Activated T-helper 17 cell treated with anti-CD3 and anti-CD28 coated beads, Interleukin-2, amount 50 U/mL, for 72 hours (primary cell): Measurements from ENCODE around the gene CPN1. TPM values are rescaled to one million over a fixed set of nuclear protein-coding genes. Genes with fewer than 3 reads are reported as not detected.

Source experiments
- ATAC-seq: fragments of 150-1000 bp; cut with Tn5 transposase; replicated peaks from 2 replicates; pipeline ENCODE4 v1.10.0; 2021; ENCODE audit warnings: mild to moderate bottlenecking, moderate library complexity
- H3K27ac Mint-ChIP-seq: one replicate; pipeline ENCODE4 v1.8.0; 2022; ENCODE audit warnings: mixed read lengths
- H3K27me3 Mint-ChIP-seq: one replicate; pipeline ENCODE4 v1.8.0; 2022; ENCODE audit warnings: mixed read lengths
- H3K36me3 Mint-ChIP-seq: one replicate; pipeline ENCODE4 v1.8.0; 2022; ENCODE audit warnings: low read depth, mild to moderate bottlenecking, mixed read lengths
- H3K4me1 Mint-ChIP-seq: one replicate; pipeline ENCODE4 v1.8.0; 2022; ENCODE audit warnings: mixed read lengths
- H3K4me3 Mint-ChIP-seq: one replicate; pipeline ENCODE4 v1.8.0; 2022; ENCODE audit warnings: mild to moderate bottlenecking, mixed read lengths
- H3K9me3 Mint-ChIP-seq: one replicate; pipeline ENCODE4 v1.8.0; 2022; ENCODE audit warnings: mixed read lengths
- total RNA-seq, 2 donors: library from RNA; stranded (reverse); gene quantifications; one replicate each; pipeline ENCODE4 v1.2.3, GENCODE V29; 2022

Gene CPN1
- total RNA-seq, 2 donors from 2014 or later: not detected

DNA sequence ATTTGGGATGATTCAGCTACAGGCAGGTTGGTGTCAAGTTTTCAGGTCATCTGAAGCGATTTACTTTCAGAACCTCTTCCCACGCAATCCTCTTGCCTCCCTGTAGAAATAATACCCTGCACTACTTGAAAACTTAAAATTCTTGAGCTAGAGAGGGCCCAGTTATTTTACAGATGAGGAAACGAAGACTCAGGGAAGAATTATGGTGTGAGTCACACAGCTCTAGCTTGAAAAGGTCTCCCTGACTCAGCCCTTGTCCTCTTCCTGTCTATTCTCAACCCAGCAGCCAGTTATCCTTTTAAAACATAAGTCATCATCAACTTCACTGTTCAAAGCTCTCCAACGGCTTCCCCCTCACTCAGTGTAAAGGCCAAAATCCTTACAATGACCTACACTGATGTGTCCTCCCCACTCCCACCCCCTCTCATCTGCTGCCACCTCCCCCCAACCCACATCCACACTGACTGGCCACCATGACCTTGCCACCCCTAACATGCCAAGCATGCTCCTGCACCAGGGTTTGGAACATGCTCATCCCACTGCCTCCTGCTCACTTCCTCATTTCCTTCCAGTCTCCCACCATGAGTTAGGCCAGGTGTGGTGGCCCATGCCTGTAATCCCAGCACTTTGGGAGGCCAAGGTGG lies 75.3 kb downstream of the CPN1 start:
- Mint-ChIP-seq H3K27me3 (no peaks in the 10 kb centered on the region), H3K27ac (peak overlapping the region; percentile 70), H3K4me1 (peaks cover 31% of the 10 kb centered on the region), H3K4me3 (peak overlapping the region; percentile 52), H3K36me3 (no peaks in the 10 kb centered on the region), H3K9me3 (no peaks in the 10 kb centered on the region)
- ATAC-seq: peak; percentile 79

DNA sequence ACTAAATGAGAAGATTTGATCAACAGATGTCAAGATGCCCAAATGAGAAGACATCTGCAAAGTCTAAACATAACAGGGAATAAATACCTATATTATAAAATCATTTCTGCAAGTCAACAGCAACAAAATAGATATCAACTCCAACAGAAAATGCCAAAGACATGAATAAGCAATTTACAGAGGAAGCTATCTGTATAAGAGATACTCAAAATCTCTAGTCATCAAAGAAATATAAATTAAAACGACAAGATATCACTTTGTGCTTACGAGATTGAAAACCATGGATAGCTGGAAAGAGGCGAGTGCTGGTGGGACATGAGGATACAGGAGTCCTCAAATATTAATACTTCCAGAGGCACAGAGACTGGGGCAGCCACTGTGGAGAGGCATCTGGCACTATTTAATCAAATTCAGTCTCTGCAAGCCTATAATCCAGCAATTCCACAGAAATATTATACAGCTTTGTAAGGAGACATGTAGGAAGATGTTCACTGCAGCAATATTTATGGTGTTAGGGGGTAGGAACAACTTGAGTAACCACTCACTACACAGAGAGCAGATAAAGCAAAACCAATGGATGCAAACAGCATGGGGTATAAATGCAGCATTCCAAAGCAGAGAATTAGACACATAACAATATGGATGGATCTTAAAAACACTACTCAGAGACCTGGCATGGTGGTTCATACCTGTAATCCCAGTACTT lies 76.7 kb downstream of the CPN1 start:
- Mint-ChIP-seq H3K36me3 (no peaks in the 10 kb centered on the region), H3K27ac (peak overlapping the region; percentile 28), H3K4me3 (peak overlapping the region; percentile 52), H3K4me1 (peaks cover 21% of the 10 kb centered on the region), H3K9me3 (no peaks in the 10 kb centered on the region), H3K27me3 (no peaks in the 10 kb centered on the region)
- no peak for ATAC-seq

- ATAC-seq: no peak
- Mint-ChIP-seq H3K9me3 (no peaks in the 10 kb centered on the region), H3K27me3 (no peaks in the 10 kb centered on the region), H3K27ac (no peak overlapping the region), H3K4me1 (peaks cover 3% of the 10 kb centered on the region), H3K4me3 (no peak overlapping the region), H3K36me3 (no peaks in the 10 kb centered on the region)
Observed at GRCh38 chr10:100000109-100000644, 81.5 kb downstream of the CPN1 start.

GRCh38 chr10:99999319-100000108 lies 82.2 kb downstream of the CPN1 start:
- Mint-ChIP-seq H3K27ac (no peak overlapping the region), H3K36me3 (no peaks in the 10 kb centered on the region), H3K9me3 (no peaks in the 10 kb centered on the region), H3K4me3 (no peak overlapping the region), H3K4me1 (no peaks in the 10 kb centered on the region), H3K27me3 (no peaks in the 10 kb centered on the region)
- no peak for ATAC-seq

GRCh38 chr10:99998889-99999288 lies 82.8 kb downstream of the CPN1 start:
- H3K27ac Mint-ChIP-seq: no peak overlapping the region
- no peaks in the 10 kb centered on the region for H3K36me3 Mint-ChIP-seq
- H3K4me1 Mint-ChIP-seq: peaks cover 4% of the 10 kb centered on the region
- no peaks in the 10 kb centered on the region for H3K9me3 Mint-ChIP-seq
- ATAC-seq: no peak
- H3K4me3 Mint-ChIP-seq: no peak overlapping the region
- no peaks in the 10 kb centered on the region for H3K27me3 Mint-ChIP-seq

DNA sequence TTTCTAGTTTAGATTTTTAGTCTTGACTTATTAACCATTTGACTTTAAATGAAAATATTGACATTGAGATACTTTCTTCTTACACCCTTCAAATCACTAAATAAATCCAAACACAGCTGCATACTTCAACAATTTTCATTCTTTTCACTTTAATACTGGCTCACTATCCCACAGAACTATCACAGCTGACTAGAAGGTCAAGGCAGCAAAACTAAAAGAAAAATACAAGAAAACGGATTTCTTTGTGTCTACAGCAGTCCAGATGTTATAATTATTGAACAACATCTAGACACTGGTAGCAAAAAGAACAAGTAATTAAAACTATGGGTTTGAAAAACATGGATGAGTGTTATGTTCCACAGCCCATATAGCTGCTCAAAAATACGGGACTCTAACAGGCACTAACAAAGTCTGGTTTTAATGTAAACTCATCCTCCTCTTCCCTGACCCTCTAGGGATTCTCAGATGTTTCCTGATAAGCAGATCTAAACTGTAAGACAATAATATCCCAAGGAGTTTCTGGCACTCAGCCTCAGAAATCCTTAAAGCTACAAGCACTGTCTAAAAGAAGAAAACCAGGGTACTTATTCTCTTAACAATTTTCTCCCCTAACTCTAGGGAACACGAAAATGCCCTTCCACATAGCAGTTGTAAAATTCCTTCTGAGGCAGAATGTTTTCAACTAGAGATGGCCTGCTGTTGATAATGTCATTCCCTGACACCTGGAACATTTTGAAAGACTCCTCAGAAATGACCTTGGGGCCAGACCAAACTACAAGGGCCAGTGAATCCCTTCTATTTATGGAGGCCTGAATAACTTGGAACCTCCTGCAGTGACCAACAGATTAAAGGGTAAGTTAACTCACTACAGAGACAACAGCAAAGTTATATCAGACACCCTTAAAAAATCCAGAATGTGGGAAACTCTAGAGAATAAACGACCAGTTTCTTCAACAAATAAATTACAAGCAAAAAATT lies 84.7 kb downstream of the CPN1 start:
- H3K36me3 Mint-ChIP-seq: no peaks in the 10 kb centered on the region
- no peaks in the 10 kb centered on the region for H3K27me3 Mint-ChIP-seq
- no peak for ATAC-seq
- H3K4me1 Mint-ChIP-seq: peaks cover 5% of the 10 kb centered on the region
- no peak overlapping the region for H3K4me3 Mint-ChIP-seq
- H3K27ac Mint-ChIP-seq: peak overlapping the region; percentile 29
- H3K9me3 Mint-ChIP-seq: no peaks in the 10 kb centered on the region

DNA sequence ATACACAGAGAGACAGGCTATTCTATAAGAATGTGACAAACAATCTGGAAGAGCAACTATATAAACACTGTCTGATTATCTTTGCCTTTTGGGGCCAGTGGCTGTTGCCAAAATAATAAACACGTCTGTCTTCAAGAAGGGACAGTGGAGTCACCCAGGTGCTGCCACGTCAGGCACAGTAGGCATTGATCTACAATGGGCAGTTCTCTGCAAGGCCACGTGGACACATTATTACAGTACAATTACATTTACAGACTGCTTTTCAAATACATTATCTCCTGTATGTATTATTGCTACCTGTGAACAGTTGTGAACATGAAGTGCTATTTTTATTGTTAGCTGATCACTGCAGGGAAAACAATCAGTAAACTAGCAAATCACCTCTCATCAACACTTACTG lies 86.0 kb downstream of the CPN1 start:
- Mint-ChIP-seq H3K4me1 (peaks cover 5% of the 10 kb centered on the region), H3K27me3 (no peaks in the 10 kb centered on the region), H3K9me3 (no peaks in the 10 kb centered on the region), H3K27ac (no peak overlapping the region), H3K4me3 (no peak overlapping the region), H3K36me3 (no peaks in the 10 kb centered on the region)
- no peak for ATAC-seq

GRCh38 chr10:99995269-99995668 lies 86.4 kb downstream of the CPN1 start:
- no peak overlapping the region for H3K27ac Mint-ChIP-seq
- H3K4me1 Mint-ChIP-seq: peaks cover 5% of the 10 kb centered on the region
- H3K27me3 Mint-ChIP-seq: no peaks in the 10 kb centered on the region
- H3K4me3 Mint-ChIP-seq: no peak overlapping the region
- no peaks in the 10 kb centered on the region for H3K9me3 Mint-ChIP-seq
- no peak for ATAC-seq
- H3K36me3 Mint-ChIP-seq: no peaks in the 10 kb centered on the region

GRCh38 chr10:99994801-99995200 lies 86.9 kb downstream of the CPN1 start:
- ATAC-seq: no peak
- peak overlapping the region; percentile 63 for H3K27ac Mint-ChIP-seq
- H3K4me1 Mint-ChIP-seq: peaks cover 5% of the 10 kb centered on the region
- H3K9me3 Mint-ChIP-seq: no peaks in the 10 kb centered on the region
- no peak overlapping the region for H3K4me3 Mint-ChIP-seq
- H3K27me3 Mint-ChIP-seq: no peaks in the 10 kb centered on the region
- no peaks in the 10 kb centered on the region for H3K36me3 Mint-ChIP-seq

GRCh38 chr10:99993701-99994689 lies 87.7 kb downstream of the CPN1 start:
- Mint-ChIP-seq H3K4me1 (peaks cover 5% of the 10 kb centered on the region), H3K36me3 (no peaks in the 10 kb centered on the region), H3K27me3 (no peaks in the 10 kb centered on the region), H3K4me3 (peak overlapping the region; percentile 56), H3K9me3 (no peaks in the 10 kb centered on the region), H3K27ac (peak overlapping the region; percentile 63)
- ATAC-seq: peak; percentile 96
